ENCODE data around the gene EXOSC7. TPM values are rescaled to one million over a fixed set of nuclear protein-coding genes. Genes with fewer than 3 reads are reported as not detected.

Gene EXOSC7
- total RNA-seq, 6 experiments from 2014 or later, result 41.0 to 54.1 (median 47.9) TPM

- Mint-ChIP-seq H3K36me3 (ENCODE audit: low read depth) (no peaks in the 10 kb centered on the region), H3K27ac (peak overlapping the region; percentile 49), H3K9me3 (no peaks in the 10 kb centered on the region), H3K4me3 (no peak overlapping the region), H3K27me3 (ENCODE audit: insufficient read depth) (no peaks in the 10 kb centered on the region), H3K4me1 (ENCODE audit: low read depth) (peaks cover 75% of the 10 kb centered on the region)
- no peak for TF ChIP-seq CTCF (IDR thresholded peaks at IDR 0.05)
- DNase-seq, result no peak
Observed at GRCh38 chr3:45060165-45060892, 84.3 kb downstream of the EXOSC7 start.

Other genes with a start within 250 kb of the EXOSC7 start
- 1 to 10 TPM; 1.0 to 2.0 (median 1.7) TPM for gene ZNF501, start 246.6 kb upstream of the EXOSC7 start, total RNA-seq (2021; fragmentation: NEBNext Ultra II Directional; extraction: Animal tissue kit (Norgen Biotek cat#: 25700))
- 10 to 100 TPM; 25.5 to 36.7 (median 30.1) TPM for gene KIAA1143, start 214.6 kb upstream of the EXOSC7 start, total RNA-seq (2021; fragmentation: NEBNext Ultra II Directional; extraction: Animal tissue kit (Norgen Biotek cat#: 25700))
- 10 to 100 TPM in 3 of 6 experiments, 1 to 10 TPM in 3; 4.4 to 11.9 (median 9.7) TPM for gene KIF15, start 214.4 kb upstream of the EXOSC7 start, total RNA-seq (2021; fragmentation: NEBNext Ultra II Directional; extraction: Animal tissue kit (Norgen Biotek cat#: 25700))
- gene TMEM42, start 114.3 kb upstream of the EXOSC7 start, total RNA-seq (2021; fragmentation: NEBNext Ultra II Directional; extraction: Animal tissue kit (Norgen Biotek cat#: 25700)), result 10 to 100 TPM; 13.9 to 19.9 (median 16.7) TPM
- not detected for gene TGM4, start 101.6 kb upstream of the EXOSC7 start, total RNA-seq (2021; fragmentation: NEBNext Ultra II Directional; extraction: Animal tissue kit (Norgen Biotek cat#: 25700))
- 10 to 100 TPM; 55.5 to 74.7 (median 64.4) TPM for gene ZDHHC3, start 70 bp upstream of the EXOSC7 start, total RNA-seq (2021; fragmentation: NEBNext Ultra II Directional; extraction: Animal tissue kit (Norgen Biotek cat#: 25700))
- gene CLEC3B, start 50.1 kb downstream of the EXOSC7 start, total RNA-seq (2021; fragmentation: NEBNext Ultra II Directional; extraction: Animal tissue kit (Norgen Biotek cat#: 25700)), result 1 to 10 TPM in 5 of 6 experiments, under 1 TPM in 1; 1.00 to 1.9 (median 1.2) TPM
- 1 to 10 TPM in 4 of 6 experiments, under 1 TPM in 2; 0.78 to 2.1 (median 1.7) TPM for gene CDCP1, start 170.1 kb downstream of the EXOSC7 start, total RNA-seq (2021; fragmentation: NEBNext Ultra II Directional; extraction: Animal tissue kit (Norgen Biotek cat#: 25700))